GM23248 (cell line): ENCODE measurements around the gene RAB9A. TPM values are rescaled to one million over a fixed set of nuclear protein-coding genes. Genes with fewer than 3 reads are reported as not detected.

Experiments
- DNase-seq: peaks from one replicate; pipeline ENCODE4 v3.0.0-alpha.2; 2015
- H2AFZ ChIP-seq: fragments of 200-600 bp; sonication (generic); 2 replicates; pipeline ENCODE4 v1.6.1; 2016; ENCODE audit warnings: antibody characterized with exemption
- H3F3A ChIP-seq: fragments of 200-600 bp; sonication (generic); 2 replicates; pipeline ENCODE4 v1.6.1; 2016; ENCODE audit warnings: mild to moderate bottlenecking, antibody characterized with exemption, mixed run types; ENCODE audit not compliant: insufficient read depth
- H3K27ac ChIP-seq: fragments of 200-600 bp; sonication (generic); 2 replicates; pipeline ENCODE4 v1.5.1; 2016; ENCODE audit warnings: mild to moderate bottlenecking
- H3K27me3 ChIP-seq: fragments of 200-600 bp; sonication (generic); replicated peaks from 2 replicates; pipeline ENCODE4 v1.6.1; 2016; ENCODE audit warnings: mild to moderate bottlenecking; ENCODE audit not compliant: insufficient read depth
- H3K36me3 ChIP-seq: fragments of 200-600 bp; sonication (generic); 2 replicates; pipeline ENCODE4 v1.6.1; 2016; ENCODE audit warnings: low read depth, mild to moderate bottlenecking
- H3K4me1 ChIP-seq: fragments of 200-600 bp; sonication (generic); 2 replicates; pipeline ENCODE4 v1.6.1; 2016; ENCODE audit warnings: mild to moderate bottlenecking; ENCODE audit not compliant: insufficient read depth
- H3K4me2 ChIP-seq: fragments of 200-600 bp; sonication (generic); one replicate; pipeline ENCODE4 v1.6.1; 2016; ENCODE audit warnings: mild to moderate bottlenecking; ENCODE audit not compliant: unreplicated experiment
- H3K4me3 ChIP-seq: fragments of 200-600 bp; sonication (generic); 2 replicates; pipeline ENCODE4 v1.5.1; 2016; ENCODE audit warnings: mild to moderate bottlenecking
- H3K79me2 ChIP-seq: fragments of 200-600 bp; sonication (generic); 2 replicates; pipeline ENCODE4 v1.6.1; 2016; ENCODE audit warnings: mild to moderate bottlenecking; ENCODE audit not compliant: insufficient read depth
- H3K9ac ChIP-seq: fragments of 200-600 bp; sonication (generic); 2 replicates; pipeline ENCODE4 v1.6.1; 2016; ENCODE audit warnings: mild to moderate bottlenecking
- H3K9me2 ChIP-seq: fragments of 200-600 bp; sonication (generic); 2 replicates; pipeline ENCODE4 v1.6.1; 2016; ENCODE audit warnings: mixed run types, mild to moderate bottlenecking, moderate library complexity; ENCODE audit not compliant: insufficient read depth
- H3K9me3 ChIP-seq: fragments of 200-600 bp; sonication (generic); one replicate; pipeline ENCODE4 v1.6.1; 2017; ENCODE audit warnings: low read depth
- H4K20me1 ChIP-seq: fragments of 200-600 bp; sonication (generic); 2 replicates; pipeline ENCODE4 v1.6.0; 2016; ENCODE audit not compliant: insufficient read depth
- EZH2 ChIP-seq: fragments of 200-600 bp; sonication (generic); IDR thresholded peaks from 2 replicates; pipeline ENCODE4 v1.6.1; 2018; ENCODE audit warnings: antibody characterized with exemption, mild to moderate bottlenecking; ENCODE audit not compliant: insufficient read depth, poor library complexity, severe bottlenecking
- EZH2phosphoT487 ChIP-seq: fragments of 200-600 bp; sonication (generic); IDR thresholded peaks from 2 replicates; pipeline ENCODE4 v1.6.1; 2018; ENCODE audit warnings: antibody characterized with exemption, moderate library complexity, mild to moderate bottlenecking, low read depth; ENCODE audit not compliant: insufficient read depth
- WGBS, 2 experiments: methylation state at CpG; one replicate each; pipeline ENCODE4 v1.1.6; 2015 to 2017; ENCODE audit warnings: low lambda C conversion rate in 2 of 2, low coverage in 1 of 2; ENCODE audit errors: missing lambda C conversion rate in 2 of 2; 5-methylcytosine and 5-hydroxymethylcytosine counted together
- in situ Hi-C: fragments of 300-500 bp; cut with MboI; formaldehyde crosslinking; loops from 2 replicates; pipeline ENCODE4 v1.15.0; 2020
- polyA plus RNA-seq: library from polyadenylated mRNA; unstranded; fragments of >200 nt; fragmentation: Nextera tagmentation; extraction: Ambion mirVana; gene quantifications from 2 replicates; pipeline ENCODE4 v1.2.1, GENCODE V29; 2016
- total RNA-seq: library from RNA; depleted of rRNA; stranded (reverse); fragments of >200 nt; shearing (Covaris generic); gene quantifications from 2 replicates; pipeline ENCODE4 v1.2.3, GENCODE V29; 2014

Gene RAB9A
- total and polyA plus RNA-seq, 2 experiments from 2014 or later, result 38.9 to 40.4 TPM

- Histone ChIP-seq H3K9ac (no peak overlapping the region), H3K4me2 (no peak overlapping the region), H3F3A (peaks cover 32% of the 10 kb centered on the region), H3K9me3 (no peaks in the 10 kb centered on the region), H3K27me3 (no peaks in the 10 kb centered on the region), H4K20me1 (no peaks in the 10 kb centered on the region), H3K4me3 (no peak overlapping the region), H3K79me2 (0 out of 2 replicates have a peak, but pooled peaks cover 10% of the 10 kb centered on the region), H2AFZ (no peak overlapping the region), H3K36me3 (no peaks in the 10 kb centered on the region), H3K27ac (no peak overlapping the region), H3K9me2 (no peaks in the 10 kb centered on the region), H3K4me1 (peaks cover 12% of the 10 kb centered on the region; the same call in 1 of the 2 replicates)
- 52 to 68% methylated on average over 3 of the region's 3 CpGs for WGBS, 2 experiments
- in situ Hi-C loops, result loop anchor here (25.0 kb wide), 1 partner anchor 382 kb away; the partner anchor contains the start of gene GEMIN8
- TF ChIP-seq EZH2 (no peak), EZH2phosphoT487 (no peak)
- DNase-seq, result no peak
Observed at GRCh38 chrX:13655674-13656073, 33.3 kb upstream of the RAB9A start.

- no peaks in the 10 kb centered on the region for H4K20me1 ChIP-seq
- H3K9me2 ChIP-seq, result no peaks in the 10 kb centered on the region
- H3K9me3 ChIP-seq, result no peaks in the 10 kb centered on the region
- H3K9ac ChIP-seq, result peak overlapping the region; percentile 78
- in situ Hi-C loops, result loop anchor here (25.0 kb wide), 1 partner anchor 379 kb away; the partner anchor contains the start of gene GEMIN8
- peak overlapping the region; percentile 94 for H3K27ac ChIP-seq
- H3K79me2 ChIP-seq, result 0 out of 2 replicates have a peak, but pooled peaks cover 10% of the 10 kb centered on the region
- peaks cover 17% of the 10 kb centered on the region for H3K4me1 ChIP-seq
- H3F3A ChIP-seq, result peaks cover 34% of the 10 kb centered on the region
- 0 to 2% methylated on average over 2 of the region's 2 CpGs for WGBS, 2 experiments
- no peaks in the 10 kb centered on the region for H3K27me3 ChIP-seq
- peak overlapping the region; percentile 65 for H2AFZ ChIP-seq
- H3K36me3 ChIP-seq, result no peaks in the 10 kb centered on the region
- no peak for TF ChIP-seq EZH2phosphoT487
- no peak for TF ChIP-seq EZH2
- peak; percentile 67 for DNase-seq
- peak overlapping the region; percentile 64 for H3K4me3 ChIP-seq
- H3K4me2 ChIP-seq, result peak overlapping the region; percentile 89
Observed at GRCh38 chrX:13658602-13659001, 30.3 kb upstream of the RAB9A start.

GRCh38 chrX:13659063-13659462 is 29.9 kb upstream of the RAB9A start:
- H3K9ac ChIP-seq, result peak overlapping the region; percentile 78
- H2AFZ ChIP-seq, result peak overlapping the region; percentile 65
- no peaks in the 10 kb centered on the region for H3K9me2 ChIP-seq
- no peaks in the 10 kb centered on the region for H4K20me1 ChIP-seq
- peak overlapping the region; percentile 89 for H3K4me2 ChIP-seq
- no peak for TF ChIP-seq EZH2phosphoT487
- TF ChIP-seq EZH2, result no peak
- no peaks in the 10 kb centered on the region for H3K27me3 ChIP-seq
- H3K27ac ChIP-seq, result peak overlapping the region; percentile 94
- peaks cover 21% of the 10 kb centered on the region for H3K4me1 ChIP-seq
- H3K9me3 ChIP-seq, result no peaks in the 10 kb centered on the region
- in situ Hi-C loops, result loop anchor here (25.0 kb wide), 1 partner anchor 378 kb away; the partner anchor contains the start of gene GEMIN8
- peak overlapping the region; percentile 64 for H3K4me3 ChIP-seq
- no peaks in the 10 kb centered on the region for H3K36me3 ChIP-seq
- WGBS, 2 experiments, result 0 to 1% methylated on average over 6 of the region's 6 CpGs
- peaks cover 36% of the 10 kb centered on the region for H3F3A ChIP-seq
- H3K79me2 ChIP-seq, result 0 out of 2 replicates have a peak, but pooled peaks cover 6% of the 10 kb centered on the region
- DNase-seq, result peak; percentile 85

DNA sequence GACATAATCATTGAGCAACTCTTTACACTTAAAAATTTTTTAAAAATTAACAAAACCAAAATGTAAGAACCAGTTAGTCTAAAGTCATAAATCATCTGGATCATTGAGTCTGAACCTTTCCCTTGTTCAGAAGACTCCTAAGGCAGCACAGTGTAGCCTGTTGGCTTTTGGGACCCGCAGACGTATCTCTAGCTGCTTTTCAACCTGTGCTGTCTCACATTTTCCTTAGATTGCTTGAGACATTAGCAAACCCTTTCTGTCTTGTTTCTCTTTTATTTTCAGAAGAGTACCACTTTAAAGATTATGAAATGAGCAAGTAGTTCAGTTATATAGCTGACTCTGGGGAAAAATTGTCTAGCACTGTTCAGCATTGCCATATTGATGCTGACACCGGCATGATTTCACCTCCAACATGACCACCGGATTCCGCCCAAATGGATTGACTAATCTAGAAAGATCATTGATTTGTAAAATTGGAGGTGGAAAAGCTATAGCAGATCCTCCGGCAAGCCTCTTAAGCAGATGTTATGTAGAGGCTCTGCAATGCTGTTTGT is 27.1 kb upstream of the RAB9A start:
- Histone ChIP-seq H3K27ac (peak overlapping the region; percentile 89), H2AFZ (peak overlapping the region; percentile 79), H3K36me3 (no peaks in the 10 kb centered on the region), H3K9me3 (no peaks in the 10 kb centered on the region), H3K27me3 (no peaks in the 10 kb centered on the region), H3K9me2 (no peaks in the 10 kb centered on the region), H3K4me2 (peak overlapping the region; percentile 97), H4K20me1 (no peaks in the 10 kb centered on the region), H3K4me1 (peaks cover 30% of the 10 kb centered on the region), H3K9ac (peak overlapping the region; percentile 86), H3K79me2 (no peaks in the 10 kb centered on the region), H3F3A (peaks cover 52% of the 10 kb centered on the region), H3K4me3 (peak overlapping the region; percentile 70)
- peak; percentile 36 for DNase-seq
- TF ChIP-seq EZH2 (no peak), EZH2phosphoT487 (no peak)
- WGBS, 2 experiments, result 10 to 16% methylated on average over 6 of the region's 6 CpGs
- in situ Hi-C loops, result loop anchor here (10.0 to 25.0 kb wide), 2 partner anchors 73 to 375 kb away; partner anchors contain the start of genes GEMIN8, OFD1 and TRAPPC2
